Esophagus (tissue), 2 donors: ENCODE data around the gene RBP4. TPM values are rescaled to one million over a fixed set of nuclear protein-coding genes. Genes with fewer than 3 reads are reported as not detected.

Experiments used
- H3K27ac ChIP-seq, 2 donors: one replicate each; pipeline ENCODE4 v1.5.1; 2013; ENCODE audit warnings: low read depth in 2 of 2, mild to moderate bottlenecking in 2 of 2, inconsistent platforms in 1 of 2, low read length in 1 of 2, moderate library complexity in 1 of 2
- H3K27me3 ChIP-seq, 2 donors: one replicate each; pipeline ENCODE4 v1.6.1; 2013; ENCODE audit warnings: low read length in 2 of 2, control low read depth in 1 of 2, mild to moderate bottlenecking in 1 of 2; ENCODE audit not compliant: insufficient read depth in 2 of 2, control insufficient read depth in 1 of 2
- H3K36me3 ChIP-seq, 2 donors: one replicate each; pipeline ENCODE4 v1.6.1; 2013; ENCODE audit warnings: low read length in 1 of 2; ENCODE audit not compliant: control insufficient read depth in 2 of 2, insufficient read depth in 2 of 2
- H3K4me1 ChIP-seq, 2 donors: one replicate each; pipeline ENCODE4 v1.6.1; 2013; ENCODE audit warnings: low read length in 1 of 2; ENCODE audit not compliant: control insufficient read depth in 2 of 2, insufficient read depth in 2 of 2
- H3K4me3 ChIP-seq, 2 donors: one replicate each; pipeline ENCODE4 v1.5.1; 2013; ENCODE audit warnings: low read length in 2 of 2, mild to moderate bottlenecking in 2 of 2, low read depth in 1 of 2, moderate library complexity in 1 of 2
- H3K9me3 ChIP-seq, 2 donors: one replicate each; pipeline ENCODE4 v1.6.1; 2013; ENCODE audit warnings: mild to moderate bottlenecking in 2 of 2, low read depth in 1 of 2, low read length in 1 of 2, moderate library complexity in 1 of 2; ENCODE audit not compliant: control insufficient read depth in 2 of 2, insufficient read depth in 1 of 2
- WGBS, 2 donors: extraction: QIAGEN DNeasy Blood & Tissue Kit; methylation state at CpG; one replicate each; pipeline ENCODE4 v1.1.7; 2013; 5-methylcytosine and 5-hydroxymethylcytosine counted together
- polyA plus RNA-seq, 2 donors: library from polyadenylated mRNA; stranded (reverse); fragments of 200-250 nt; gene quantifications; one replicate each; pipeline ENCODE4 v1.2.3, GENCODE V29; 2013
- donor health status: healthy with polysubstance abuse.
- donor health status: Bipolar disorder and iron deficiency.

RBP4 gene
- polyA plus RNA-seq, 2 donors, result 0.14 to 0.47 TPM

GRCh38 chr10:93599335-93599734, 1.7 kb downstream of the RBP4 start:
- H3K4me1 ChIP-seq, result peaks cover 3 to 5% of the 10 kb centered on the region in 2 donors

GRCh38 chr10:93598157-93598556, 2.9 kb downstream of the RBP4 start:
- 86 to 88% methylated on average over 5 of the region's 5 CpGs for WGBS, 2 donors
- no peaks in the 10 kb centered on the region for H3K36me3 ChIP-seq
- peaks cover 10% of the 10 kb centered on the region in 2 donors for H3K27me3 ChIP-seq
- H3K4me3 ChIP-seq, result no peak overlapping the region
- H3K27ac ChIP-seq, result no peak overlapping the region
- H3K9me3 ChIP-seq, result peaks cover 0 to 3% of the 10 kb centered on the region in 2 donors
- peaks cover 3 to 5% of the 10 kb centered on the region in 2 donors for H3K4me1 ChIP-seq

More at GRCh38 chr10:93599335-93599734, 1.7 kb downstream of the RBP4 start:
- Histone ChIP-seq H3K36me3 (no peaks in the 10 kb centered on the region), H3K9me3 (peaks cover 0 to 3% of the 10 kb centered on the region in 2 donors), H3K27ac (no peak overlapping the region), H3K4me3 (no peak overlapping the region), H3K27me3 (peaks cover 10% of the 10 kb centered on the region in 2 donors)
- 50 to 66% methylated on average over 1 of the region's 1 CpG for WGBS, 2 donors

- H3K9me3 ChIP-seq, result peaks cover 0 to 3% of the 10 kb centered on the region in 2 donors
- peaks cover 3 to 5% of the 10 kb centered on the region in 2 donors for H3K4me1 ChIP-seq
- no peaks in the 10 kb centered on the region for H3K36me3 ChIP-seq
- no peak overlapping the region for H3K4me3 ChIP-seq
- no peak overlapping the region for H3K27ac ChIP-seq
- 87% methylated on average over 1 of the region's 1 CpG for WGBS, 2 donors
- peaks cover 10% of the 10 kb centered on the region in 2 donors for H3K27me3 ChIP-seq
Observed at GRCh38 chr10:93597075-93597599, 3.9 kb downstream of the RBP4 start.

- H3K9me3 ChIP-seq, result peaks cover 0 to 3% of the 10 kb centered on the region in 2 donors
Observed at GRCh38 chr10:93596539-93596938, 4.5 kb downstream of the RBP4 start.

GRCh38 chr10:93595378-93596161, 5.5 kb downstream of the RBP4 start:
- WGBS, 2 donors, result 74 to 83% methylated on average over 5 of the region's 5 CpGs
- Histone ChIP-seq H3K9me3 (peaks cover 0 to 3% of the 10 kb centered on the region in 2 donors), H3K27ac (no peak overlapping the region), H3K27me3 (peaks cover under 1 to 8% of the 10 kb centered on the region in 2 donors), H3K4me1 (peaks cover 0 to 3% of the 10 kb centered on the region in 2 donors), H3K36me3 (no peaks in the 10 kb centered on the region), H3K4me3 (no peak overlapping the region)

More at GRCh38 chr10:93596539-93596938, 4.5 kb downstream of the RBP4 start:
- 89 to 93% methylated on average over 4 of the region's 4 CpGs for WGBS, 2 donors
- Histone ChIP-seq H3K4me1 (peaks cover 3 to 5% of the 10 kb centered on the region in 2 donors), H3K36me3 (no peaks in the 10 kb centered on the region), H3K27ac (no peak overlapping the region), H3K4me3 (no peak overlapping the region), H3K27me3 (peaks cover 8 to 10% of the 10 kb centered on the region in 2 donors)

GRCh38 chr10:93594518-93594917, 6.5 kb downstream of the RBP4 start:
- Histone ChIP-seq H3K27me3 (no peaks in the 10 kb centered on the region), H3K9me3 (peaks cover 0 to 3% of the 10 kb centered on the region in 2 donors), H3K4me3 (no peak overlapping the region), H3K27ac (no peak overlapping the region), H3K36me3 (no peaks in the 10 kb centered on the region), H3K4me1 (no peaks in the 10 kb centered on the region)
- WGBS, 2 donors, result 77 to 83% methylated on average over 7 of the region's 7 CpGs

- Histone ChIP-seq H3K9me3 (peaks cover 0 to 3% of the 10 kb centered on the region in 2 donors), H3K36me3 (no peaks in the 10 kb centered on the region), H3K4me1 (no peaks in the 10 kb centered on the region), H3K27ac (no peak overlapping the region), H3K27me3 (no peaks in the 10 kb centered on the region), H3K4me3 (no peak overlapping the region)
- WGBS, 2 donors, result 90% methylated on average over 18 of the region's 18 CpGs
Observed at GRCh38 chr10:93593749-93594148, 7.3 kb downstream of the RBP4 start.

- Histone ChIP-seq H3K27me3 (no peaks in the 10 kb centered on the region), H3K27ac (no peak overlapping the region), H3K36me3 (no peaks in the 10 kb centered on the region), H3K9me3 (peaks cover 0 to 3% of the 10 kb centered on the region in 2 donors), H3K4me3 (no peak overlapping the region), H3K4me1 (no peaks in the 10 kb centered on the region)
- 90 to 91% methylated on average over 4 of the region's 4 CpGs for WGBS, 2 donors
Observed at GRCh38 chr10:93593254-93593653, 7.8 kb downstream of the RBP4 start.

GRCh38 chr10:93591065-93591808, 9.8 kb downstream of the RBP4 start:
- Histone ChIP-seq H3K4me3 (no peak overlapping the region), H3K9me3 (peaks cover 0 to 3% of the 10 kb centered on the region in 2 donors), H3K36me3 (no peaks in the 10 kb centered on the region), H3K27me3 (no peaks in the 10 kb centered on the region), H3K27ac (no peak overlapping the region), H3K4me1 (no peaks in the 10 kb centered on the region)
- WGBS, 2 donors, result 62 to 71% methylated on average over 8 of the region's 8 CpGs
